Hematopoietic multipotent progenitor cell (in vitro differentiated cells): ENCODE data around the gene IRF2BP2. TPM values are rescaled to one million over a fixed set of nuclear protein-coding genes. Genes with fewer than 3 reads are reported as not detected.
"Not testable (repeated sequence)": the region's sequence is repeated elsewhere in the genome, so short reads cannot be mapped to it uniquely, and the experiment has no call there.

Source experiments
- DNase-seq, 3 donors: peaks; one replicate each; pipeline ENCODE4 v3.0.0-alpha.2; 2011 to 2015; ENCODE audit warnings: low read depth in 2 of 3, low spot score in 2 of 3
- total RNA-seq: library from RNA; depleted of rRNA; stranded (reverse); fragments of >200 nt; gene quantifications from one replicate; pipeline ENCODE4 v1.2.3, GENCODE V29; 2012

Gene IRF2BP2
- total RNA-seq, 1 donor, result 365 TPM

- peak in 2 of 3 donors; percentile 68 to 72 for DNase-seq
Observed at GRCh38 chr1:234602334-234603220, 7.4 kb downstream of the IRF2BP2 start.

- peak in 2 of 3 donors; percentile 42 to 50 for DNase-seq
Observed at GRCh38 chr1:234601301-234602017, 8.5 kb downstream of the IRF2BP2 start.

DNA sequence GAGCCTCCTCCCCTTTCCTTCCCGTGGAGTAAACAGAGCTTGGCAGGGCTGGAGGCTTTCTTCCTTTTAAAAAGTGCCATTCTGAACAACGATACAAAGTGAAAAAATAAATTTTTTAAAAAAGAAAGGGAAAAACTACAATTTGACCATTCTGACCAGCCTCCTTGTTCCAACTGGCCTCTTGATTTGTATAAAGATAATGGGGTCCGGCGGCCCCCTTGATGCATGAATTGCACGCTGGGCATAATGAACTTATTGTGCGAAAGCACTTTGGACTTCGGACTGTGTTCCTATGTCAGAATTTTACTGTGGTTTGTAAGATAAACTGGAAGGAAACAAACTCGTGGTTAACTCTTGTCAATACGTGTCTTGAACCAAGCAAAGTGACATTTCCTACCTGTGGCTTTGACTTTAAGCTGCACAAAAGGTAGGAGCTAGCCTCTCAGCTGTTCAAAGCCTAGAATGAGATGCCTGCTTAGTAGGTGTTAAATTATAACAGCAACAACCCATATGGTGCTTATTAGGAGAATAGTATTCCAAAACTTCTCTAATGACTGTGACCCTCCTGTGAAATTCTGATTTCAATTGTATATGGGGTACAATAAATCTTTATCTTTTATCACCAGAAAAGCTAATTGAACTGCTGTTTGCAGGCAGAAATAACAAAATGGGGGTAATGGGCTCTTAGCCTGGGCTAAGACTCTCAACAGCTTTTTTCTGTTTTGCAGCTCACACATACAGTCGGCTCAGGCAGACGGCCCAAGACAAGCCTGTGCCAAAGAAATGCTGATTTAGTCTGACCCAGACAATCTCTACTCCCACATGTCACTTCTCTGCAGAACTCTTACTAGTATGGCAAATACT, 9.3 kb downstream of the IRF2BP2 start:
- DNase-seq, result peak in 2 of 3 donors; percentile 16 to 29

DNA sequence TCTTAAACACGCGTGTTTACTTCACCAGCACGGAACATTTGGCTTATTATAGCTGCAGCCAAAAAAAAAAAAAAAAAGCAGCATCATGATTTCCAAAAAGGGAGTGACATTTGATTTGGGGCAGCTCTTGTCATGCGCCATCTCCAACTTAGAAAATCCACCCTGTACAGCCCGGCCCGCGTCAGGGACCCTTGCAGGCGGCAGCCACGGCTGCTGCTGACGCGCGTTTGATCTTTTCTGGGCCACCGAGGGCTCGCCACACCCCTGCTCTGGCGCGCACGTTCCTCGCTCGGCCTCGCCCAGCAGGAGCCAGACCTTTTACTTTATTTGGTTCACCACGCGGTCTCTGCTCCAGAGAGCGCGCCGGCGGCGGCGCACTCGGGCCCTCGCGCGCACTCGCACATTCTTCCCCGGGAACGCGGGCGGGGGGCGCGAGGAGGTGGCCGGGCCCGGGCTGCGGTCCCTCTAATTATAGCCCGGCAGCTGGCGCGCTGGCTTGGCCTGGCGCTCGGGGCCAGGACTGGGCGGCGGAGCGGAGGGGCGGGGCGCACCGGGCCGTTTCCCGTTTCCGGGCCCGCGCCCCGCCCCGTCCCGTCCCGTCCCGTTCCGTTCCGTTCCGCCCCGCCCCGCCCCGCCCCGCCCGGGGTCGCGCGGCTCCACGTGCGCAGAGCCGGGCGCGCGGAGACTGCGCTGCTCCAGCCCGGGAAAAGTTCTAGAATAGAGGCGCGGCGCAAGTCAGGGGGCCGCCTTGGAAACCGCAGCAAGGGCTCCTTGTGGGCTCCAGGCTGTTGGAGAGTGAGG, 10.2 kb downstream of the IRF2BP2 start:
- DNase-seq, result peak in 2 of 3 donors; percentile 82 to 84

- DNase-seq, result no peak
Observed at GRCh38 chr1:234598974-234599616, 10.9 kb downstream of the IRF2BP2 start.

GRCh38 chr1:234597894-234598293, 12.1 kb downstream of the IRF2BP2 start:
- DNase-seq, result peak in 2 of 3 donors; percentile 50 to 67

DNA sequence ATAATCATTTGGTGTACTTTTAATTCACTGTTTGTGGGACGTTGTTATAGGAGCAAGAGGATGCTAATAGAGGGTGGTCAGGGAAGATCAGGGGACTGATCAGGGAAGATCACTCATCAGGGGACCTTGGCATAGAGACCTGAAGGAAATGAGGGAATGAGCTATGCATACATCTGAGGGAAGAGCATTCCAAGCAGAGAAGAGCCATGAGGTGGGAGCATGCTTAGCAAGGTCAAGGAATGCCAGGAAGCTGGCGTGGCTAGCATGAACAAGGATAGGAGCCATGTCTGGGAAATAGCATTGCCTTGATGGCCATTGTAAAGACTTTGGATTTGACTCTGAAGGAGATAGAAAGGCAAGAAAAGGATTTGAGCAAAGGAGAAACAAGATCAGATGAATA, 14.1 kb downstream of the IRF2BP2 start:
- DNase-seq, result no peak

GRCh38 chr1:234594575-234594974, 15.4 kb downstream of the IRF2BP2 start:
- DNase-seq, result not testable (repeated sequence)

DNA sequence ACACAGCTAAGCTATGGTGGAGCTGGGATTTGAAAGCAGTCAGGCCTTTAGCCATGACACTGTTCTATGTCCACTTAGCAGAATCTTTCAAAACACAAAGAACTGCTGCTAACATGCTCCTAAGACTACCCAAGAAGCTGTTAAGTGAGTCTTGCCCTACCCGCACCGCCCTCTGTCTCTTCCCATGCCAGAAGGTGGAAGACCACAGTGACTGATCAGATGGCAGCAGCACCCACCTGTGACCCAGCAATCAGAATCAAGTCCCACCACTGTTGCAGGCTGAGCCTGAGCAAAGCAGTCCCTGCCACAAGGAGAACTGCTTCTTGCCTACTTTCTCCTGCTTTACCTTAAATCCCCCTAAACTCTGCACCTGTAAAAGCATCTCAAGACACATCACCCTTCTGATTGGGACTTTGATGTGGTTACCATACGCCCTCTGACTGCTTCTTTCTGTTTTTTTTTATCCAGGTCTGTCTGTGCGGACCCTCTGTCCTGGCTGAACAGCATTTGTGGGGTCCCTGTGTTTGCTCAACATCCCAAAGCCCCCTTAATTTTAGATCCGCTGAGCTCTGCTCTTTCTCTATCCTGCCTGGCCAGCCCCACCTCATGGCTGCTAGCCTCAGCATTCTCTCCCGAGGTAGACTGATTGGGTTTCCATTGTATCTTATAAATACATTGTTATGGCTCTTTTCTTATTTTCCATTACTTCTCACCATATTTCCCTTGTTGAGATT, 16.0 kb downstream of the IRF2BP2 start:
- DNase-seq, result no peak

GRCh38 chr1:234593109-234593508, 16.9 kb downstream of the IRF2BP2 start:
- no peak for DNase-seq

DNA sequence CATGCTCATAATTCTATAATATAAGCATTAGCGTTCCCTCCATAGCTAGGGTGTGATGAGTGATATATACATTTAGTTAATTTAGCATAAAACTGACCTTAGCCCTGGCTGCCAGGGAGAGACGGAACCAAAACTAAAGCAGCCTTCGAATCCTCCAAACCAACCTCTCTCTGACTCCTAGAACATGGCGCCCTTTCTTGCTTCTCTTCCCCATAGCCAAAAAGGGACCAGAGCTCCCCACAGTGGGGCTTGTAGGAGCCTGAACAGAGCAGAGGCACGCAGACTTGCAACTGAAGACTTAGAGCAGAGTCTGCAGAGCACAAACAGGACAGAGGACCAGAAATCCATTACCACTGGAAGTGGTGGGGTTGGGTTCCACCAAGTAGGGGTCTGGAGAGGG, 17.7 kb downstream of the IRF2BP2 start:
- DNase-seq, result no peak

DNA sequence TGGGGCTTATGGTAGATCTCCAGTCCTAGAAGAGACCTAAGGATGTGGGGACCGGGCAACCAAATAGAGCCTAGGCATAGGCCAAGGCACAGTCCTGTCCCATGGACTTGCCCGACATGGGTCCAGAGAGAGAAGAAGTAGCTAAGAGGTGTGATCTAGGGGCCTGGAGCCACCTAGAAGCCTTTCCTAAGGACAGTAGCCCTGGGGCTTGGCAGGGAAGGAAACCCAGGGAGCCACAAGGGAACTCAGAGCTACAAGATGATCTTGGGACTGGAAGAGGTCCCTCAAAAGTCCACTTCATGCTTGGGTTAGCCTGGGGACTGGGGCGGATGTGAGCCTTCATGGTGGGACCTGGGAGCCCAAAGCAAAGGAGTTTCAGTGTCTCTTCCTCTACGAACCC, 18.8 kb downstream of the IRF2BP2 start:
- no peak for DNase-seq

- DNase-seq, result no peak
Observed at GRCh38 chr1:234589854-234590620, 19.9 kb downstream of the IRF2BP2 start.

GRCh38 chr1:234589064-234589800, 20.7 kb downstream of the IRF2BP2 start:
- no peak for DNase-seq

DNA sequence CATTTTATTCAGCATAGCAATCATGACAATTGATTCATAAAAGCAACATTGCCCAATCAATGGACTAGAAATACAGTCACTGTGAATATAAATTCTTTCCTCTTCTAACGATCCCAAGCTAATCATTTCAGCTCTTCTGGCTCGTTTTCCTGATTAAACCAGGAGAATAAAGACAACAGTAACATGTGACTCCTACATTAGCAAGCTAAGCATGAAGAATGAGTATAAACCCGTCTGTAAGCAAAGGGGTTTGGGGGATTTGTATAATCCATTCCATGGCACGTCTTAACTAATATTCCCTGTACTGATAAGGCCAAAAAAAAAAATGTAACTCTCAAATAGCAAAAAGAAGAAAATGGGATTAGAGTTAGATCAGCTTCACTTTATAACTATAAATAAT, 21.6 kb downstream of the IRF2BP2 start:
- no peak for DNase-seq

DNA sequence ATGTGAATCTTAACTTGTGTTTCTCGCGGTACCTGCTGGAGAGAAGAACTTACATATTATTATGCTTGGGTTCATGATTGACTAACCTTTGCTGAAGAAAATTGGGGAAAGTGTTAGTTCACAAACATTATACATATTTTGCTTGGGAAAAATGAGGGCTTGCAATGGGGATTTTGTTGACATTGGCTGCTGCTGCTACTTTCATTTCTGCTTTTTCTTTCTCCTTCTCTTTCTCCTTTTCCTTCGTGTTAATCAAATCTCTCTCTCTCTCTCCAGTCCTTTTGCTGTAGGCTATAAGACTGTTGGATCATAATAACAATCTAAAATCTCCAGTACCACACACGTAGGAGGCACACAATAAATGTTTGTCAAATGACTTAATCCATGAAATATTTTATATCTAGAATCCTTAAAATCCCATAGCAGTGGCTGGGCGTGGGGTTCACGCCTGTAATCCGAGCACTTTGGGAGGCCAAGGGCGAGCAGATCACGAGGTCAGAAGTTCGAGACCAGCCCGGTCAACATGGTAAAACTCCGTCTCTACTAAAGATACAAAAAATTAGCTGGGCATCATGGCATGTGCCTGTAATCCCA, 23.0 kb downstream of the IRF2BP2 start:
- DNase-seq, result no peak

GRCh38 chr1:234586304-234586703, 23.7 kb downstream of the IRF2BP2 start:
- no peak for DNase-seq
